Neutrophil (primary cell): ENCODE data around the gene ZNF670.

Experiments used
- H3K27ac ChIP-seq: fragments of 200-600 bp; sonication (generic); 2 replicates; pipeline ENCODE4 v1.5.1; 2016; ENCODE audit warnings: mild to moderate bottlenecking, moderate library complexity
- H3K27me3 ChIP-seq: fragments of 200-600 bp; sonication (generic); 2 replicates; pipeline ENCODE4 v1.6.0; 2016; ENCODE audit warnings: mild to moderate bottlenecking
- H3K36me3 ChIP-seq: fragments of 200-600 bp; sonication (generic); 2 replicates; pipeline ENCODE4 v1.5.1; 2017
- H3K4me1 ChIP-seq, 2 experiments: fragments of 200-600 bp in 1 of 2; sonication (generic) in 1 of 2; 1 replicate in 1 of 2; 2 replicates in 1 of 2; pipeline versions ENCODE4 v1.5.1 to v1.6.1; 2013 to 2016; ENCODE audit warnings: low read depth in 1 of 2, low read length in 1 of 2, mild to moderate bottlenecking in 1 of 2, moderate library complexity in 1 of 2; ENCODE audit not compliant: control insufficient read depth in 1 of 2, insufficient read depth in 1 of 2
- H3K4me3 ChIP-seq, 2 experiments: fragments of 200-600 bp in 1 of 2; sonication (generic) in 1 of 2; 1 replicate in 1 of 2; 2 replicates in 1 of 2; pipeline ENCODE4 v1.5.1; 2013 to 2016; ENCODE audit warnings: low read depth in 1 of 2, low read length in 1 of 2, mild to moderate bottlenecking in 1 of 2, moderate library complexity in 1 of 2
- H3K9me3 ChIP-seq: fragments of 200-600 bp; sonication (generic); 2 replicates; pipeline ENCODE4 v1.5.1; 2016
- TF ChIP-seq, protein P1 (sequence below): fragments of 200-600 bp; sonication (generic); IDR thresholded peaks from 2 replicates; pipeline ENCODE4 v1.5.1; 2016; ENCODE audit warnings: antibody characterized with exemption

ZNF670 gene

GRCh38 chr1:247107694-247108093 is 29.1 kb upstream of the ZNF670 start:
- Histone ChIP-seq H3K4me1 (peaks cover 26 to 39% of the 10 kb centered on the region in 2 experiments), H3K27me3 (peaks cover 62% of the 10 kb centered on the region), H3K4me3 (no peak overlapping the region), H3K27ac (no peak overlapping the region), H3K9me3 (no peaks in the 10 kb centered on the region), H3K36me3 (no peaks in the 10 kb centered on the region)
- TF ChIP-seq, protein P1, sequence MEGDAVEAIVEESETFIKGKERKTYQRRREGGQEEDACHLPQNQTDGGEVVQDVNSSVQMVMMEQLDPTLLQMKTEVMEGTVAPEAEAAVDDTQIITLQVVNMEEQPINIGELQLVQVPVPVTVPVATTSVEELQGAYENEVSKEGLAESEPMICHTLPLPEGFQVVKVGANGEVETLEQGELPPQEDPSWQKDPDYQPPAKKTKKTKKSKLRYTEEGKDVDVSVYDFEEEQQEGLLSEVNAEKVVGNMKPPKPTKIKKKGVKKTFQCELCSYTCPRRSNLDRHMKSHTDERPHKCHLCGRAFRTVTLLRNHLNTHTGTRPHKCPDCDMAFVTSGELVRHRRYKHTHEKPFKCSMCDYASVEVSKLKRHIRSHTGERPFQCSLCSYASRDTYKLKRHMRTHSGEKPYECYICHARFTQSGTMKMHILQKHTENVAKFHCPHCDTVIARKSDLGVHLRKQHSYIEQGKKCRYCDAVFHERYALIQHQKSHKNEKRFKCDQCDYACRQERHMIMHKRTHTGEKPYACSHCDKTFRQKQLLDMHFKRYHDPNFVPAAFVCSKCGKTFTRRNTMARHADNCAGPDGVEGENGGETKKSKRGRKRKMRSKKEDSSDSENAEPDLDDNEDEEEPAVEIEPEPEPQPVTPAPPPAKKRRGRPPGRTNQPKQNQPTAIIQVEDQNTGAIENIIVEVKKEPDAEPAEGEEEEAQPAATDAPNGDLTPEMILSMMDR, result no peak

DNA sequence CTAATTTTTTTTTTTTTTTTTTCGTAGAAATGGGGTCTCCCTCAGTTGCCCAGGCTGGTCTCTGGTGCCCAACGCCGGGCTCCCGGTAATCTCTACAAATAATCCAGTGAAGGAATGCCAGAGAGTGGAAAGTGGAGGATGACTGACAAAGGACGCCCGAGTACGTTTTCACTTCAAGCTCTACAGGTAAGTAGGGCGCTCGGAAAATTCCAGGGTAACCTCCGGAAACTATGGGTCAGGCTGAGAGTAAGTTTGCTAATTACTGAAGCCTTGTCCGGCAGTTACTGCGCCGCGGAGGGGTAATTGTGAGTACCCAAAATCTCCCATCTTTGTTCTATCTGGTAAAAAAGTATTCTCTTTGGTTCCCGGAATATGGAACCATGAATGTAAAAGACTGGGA is 27.4 kb upstream of the ZNF670 start:
- TF ChIP-seq, protein P1, result no peak
- Histone ChIP-seq H3K36me3 (peaks cover 11% of the 10 kb centered on the region), H3K27me3 (peaks cover 45% of the 10 kb centered on the region), H3K27ac (no peak overlapping the region), H3K4me1 (peaks cover 20 to 25% of the 10 kb centered on the region in 2 experiments), H3K4me3 (no peak overlapping the region), H3K9me3 (peaks cover 10% of the 10 kb centered on the region)

DNA sequence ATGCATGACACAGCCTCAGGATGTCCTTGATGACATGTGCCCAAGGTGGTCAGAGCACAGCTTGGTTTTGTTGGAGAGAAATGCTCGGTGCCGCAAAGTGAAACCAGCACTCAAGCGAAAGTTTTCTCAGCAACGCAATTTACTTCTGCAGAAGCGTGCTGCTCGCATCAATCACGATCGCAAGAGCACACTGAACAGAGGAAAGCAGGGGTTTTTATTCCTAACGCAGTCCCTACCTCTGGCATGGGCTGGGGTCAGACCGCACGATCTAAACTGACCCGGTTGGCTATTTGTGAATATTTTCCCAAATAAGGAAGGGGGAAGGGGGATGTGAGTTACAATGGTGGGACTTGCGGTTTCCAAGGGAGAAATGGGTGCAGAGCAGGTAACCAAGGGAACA is 26.4 kb upstream of the ZNF670 start:
- TF ChIP-seq, protein P1, result no peak
- Histone ChIP-seq H3K9me3 (peaks cover 20% of the 10 kb centered on the region), H3K4me3 (peak overlapping the region; percentile 82 to 96), H3K27ac (no peak overlapping the region), H3K36me3 (peaks cover 20% of the 10 kb centered on the region), H3K27me3 (peaks cover 35% of the 10 kb centered on the region), H3K4me1 (peaks cover 16 to 21% of the 10 kb centered on the region in 2 experiments)

- H3K9me3 ChIP-seq, result peaks cover 27% of the 10 kb centered on the region
- H3K4me3 ChIP-seq, result peak within 1 kb of the TSS; percentile 82 to 96
- TF ChIP-seq, protein P1, result no peak
- H3K4me1 ChIP-seq, result peaks cover 16 to 21% of the 10 kb centered on the region in 2 experiments
- peaks cover 20% of the 10 kb centered on the region for H3K36me3 ChIP-seq
- H3K27ac ChIP-seq, result peak within 1 kb of the TSS; percentile 90
- H3K27me3 ChIP-seq, result peaks cover 26% of the 10 kb centered on the region
Measured at GRCh38 chr1:247103859-247104591, 25.4 kb upstream of the ZNF670 start, which contains the start of gene ZNF669. ZNF669 (minus strand) TSS chr1:247104356; CDS start chr1:247104199, 157 bp downstream.

DNA sequence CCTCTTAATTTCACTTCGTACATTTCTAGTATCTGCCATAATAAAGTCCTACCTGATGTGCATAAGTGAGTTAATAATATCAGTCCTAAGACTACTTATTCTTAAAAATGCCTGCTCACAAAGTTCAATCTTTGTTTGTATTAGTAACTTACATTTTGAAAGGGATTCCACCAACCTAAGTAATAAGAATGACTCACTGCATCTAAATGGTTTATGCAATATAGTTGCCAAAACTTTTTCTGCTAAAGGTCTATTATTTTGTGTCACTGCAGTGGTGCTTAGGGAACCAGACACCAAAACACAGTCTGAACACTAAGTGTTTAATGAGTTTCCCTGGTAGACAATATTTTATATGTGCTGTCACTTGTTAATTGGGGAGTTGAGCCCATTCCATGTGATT is 23.8 kb upstream of the ZNF670 start:
- peaks cover 16 to 21% of the 10 kb centered on the region in 2 experiments for H3K4me1 ChIP-seq
- H3K36me3 ChIP-seq, result peaks cover 20% of the 10 kb centered on the region
- TF ChIP-seq, protein P1, result no peak
- H3K9me3 ChIP-seq, result peaks cover 31% of the 10 kb centered on the region
- peaks cover 9% of the 10 kb centered on the region for H3K27me3 ChIP-seq
- no peak overlapping the region for H3K27ac ChIP-seq
- no peak overlapping the region for H3K4me3 ChIP-seq
